ENCODE data around the gene TMX1.
A peak's percentile ranks its signal among the peaks of the same experiment; 100 is the strongest.
"Not testable (repeated sequence)": the region's sequence is repeated elsewhere in the genome, so short reads cannot be mapped to it uniquely, and the experiment has no call there.

The TMX1 gene, protein sequence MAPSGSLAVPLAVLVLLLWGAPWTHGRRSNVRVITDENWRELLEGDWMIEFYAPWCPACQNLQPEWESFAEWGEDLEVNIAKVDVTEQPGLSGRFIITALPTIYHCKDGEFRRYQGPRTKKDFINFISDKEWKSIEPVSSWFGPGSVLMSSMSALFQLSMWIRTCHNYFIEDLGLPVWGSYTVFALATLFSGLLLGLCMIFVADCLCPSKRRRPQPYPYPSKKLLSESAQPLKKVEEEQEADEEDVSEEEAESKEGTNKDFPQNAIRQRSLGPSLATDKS
- long read RNA-seq, donor 1, transcript TMX1-201 (8 exons, 3,995 nt): major isoform, 28 of 28 reads
- long read RNA-seq, donor 1, partial matches to known transcripts: 0 of 28 reads
- long read RNA-seq, donor 1, other reads (novel, unspliced or antisense): 0 of 28 reads
- long read RNA-seq, donor 2, transcript TMX1-201 (8 exons, 3,995 nt): major isoform, 17 of 17 reads
- long read RNA-seq, donor 2, partial matches to known transcripts: 0 of 17 reads
- long read RNA-seq, donor 2, other reads (novel, unspliced or antisense): 0 of 17 reads
- long read RNA-seq, donor 3, transcript TMX1-201 (8 exons, 3,995 nt): major isoform, 20 of 20 reads
- long read RNA-seq, donor 3, partial matches to known transcripts: 0 of 20 reads
- long read RNA-seq, donor 3, other reads (novel, unspliced or antisense): 0 of 20 reads
- long read RNA-seq, donor 4, transcript TMX1-201 (8 exons, 3,995 nt): major isoform, 17 of 31 reads
- long read RNA-seq, donor 4, partial matches to known transcripts: 14 of 31 reads
- long read RNA-seq, donor 4, other reads (novel, unspliced or antisense): 0 of 31 reads
- long read RNA-seq, donor 5, transcript TMX1-201 (8 exons, 3,995 nt): major isoform, 25 of 25 reads
- long read RNA-seq, donor 5, partial matches to known transcripts: 0 of 25 reads
- long read RNA-seq, donor 5, other reads (novel, unspliced or antisense): 0 of 25 reads
- long read RNA-seq, donor 6, transcript TMX1-201 (8 exons, 3,995 nt): major isoform, 19 of 24 reads
- long read RNA-seq, donor 6, partial matches to known transcripts: 5 of 24 reads
- long read RNA-seq, donor 6, other reads (novel, unspliced or antisense): 0 of 24 reads
- long read RNA-seq, donor 7: 0 reads
- long read RNA-seq, donor 8, transcript TMX1-201 (8 exons, 3,995 nt): major isoform, 22 of 22 reads
- long read RNA-seq, donor 8, partial matches to known transcripts: 0 of 22 reads
- long read RNA-seq, donor 8, other reads (novel, unspliced or antisense): 0 of 22 reads

DNA sequence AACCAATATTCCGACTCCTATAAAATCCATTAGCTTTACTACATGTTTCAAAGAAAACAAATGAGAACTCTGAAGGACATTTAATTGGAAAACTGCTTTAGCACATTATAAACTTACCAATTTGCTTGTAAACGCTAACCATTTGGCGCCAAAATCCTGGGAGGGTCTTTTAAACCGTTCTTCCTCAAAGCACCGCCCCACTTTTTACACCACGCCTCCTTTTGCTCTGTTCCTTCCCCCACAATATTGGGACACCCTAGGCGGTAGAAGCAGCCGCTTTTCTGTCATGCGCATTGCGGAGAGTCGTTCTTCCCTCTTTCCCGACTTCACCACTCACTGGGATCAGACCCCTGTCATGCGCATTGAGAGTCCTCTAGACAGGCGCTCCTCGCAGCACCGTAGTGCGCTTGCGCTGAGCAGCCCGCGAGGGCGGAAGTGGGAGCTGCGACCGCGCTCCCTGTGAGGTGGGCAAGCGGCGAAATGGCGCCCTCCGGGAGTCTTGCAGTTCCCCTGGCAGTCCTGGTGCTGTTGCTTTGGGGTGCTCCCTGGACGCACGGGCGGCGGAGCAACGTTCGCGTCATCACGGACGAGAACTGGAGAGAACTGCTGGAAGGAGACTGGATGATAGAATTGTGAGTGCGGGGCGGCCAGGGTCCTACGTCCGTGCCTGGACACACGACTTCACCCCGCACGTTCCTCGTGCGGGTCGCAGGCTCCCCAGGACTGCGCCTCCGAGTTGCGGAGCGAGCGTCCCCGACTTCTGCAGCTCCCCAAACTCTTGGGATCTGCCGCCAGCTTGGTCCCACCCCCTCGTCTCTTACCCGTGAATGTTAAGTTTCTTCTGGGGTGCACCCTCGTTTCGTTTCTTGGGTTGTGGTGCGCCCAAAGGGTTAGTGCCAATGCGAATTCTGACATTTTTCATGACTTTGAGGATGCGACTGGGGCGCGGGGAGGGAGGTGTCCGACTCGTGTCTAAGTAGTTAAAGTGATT, at the start of gene TMX1:
Gene TMX1 (plus strand): TSS at position 435 of the 991 bp plus-strand sequence. CDS start 46 bp downstream, at position 481.
- DNase-seq: peak; percentile 90

GRCh38 chr14:51201890-51202289, 38.2 kb upstream of the TMX1 start:
- no peak for DNase-seq

DNA sequence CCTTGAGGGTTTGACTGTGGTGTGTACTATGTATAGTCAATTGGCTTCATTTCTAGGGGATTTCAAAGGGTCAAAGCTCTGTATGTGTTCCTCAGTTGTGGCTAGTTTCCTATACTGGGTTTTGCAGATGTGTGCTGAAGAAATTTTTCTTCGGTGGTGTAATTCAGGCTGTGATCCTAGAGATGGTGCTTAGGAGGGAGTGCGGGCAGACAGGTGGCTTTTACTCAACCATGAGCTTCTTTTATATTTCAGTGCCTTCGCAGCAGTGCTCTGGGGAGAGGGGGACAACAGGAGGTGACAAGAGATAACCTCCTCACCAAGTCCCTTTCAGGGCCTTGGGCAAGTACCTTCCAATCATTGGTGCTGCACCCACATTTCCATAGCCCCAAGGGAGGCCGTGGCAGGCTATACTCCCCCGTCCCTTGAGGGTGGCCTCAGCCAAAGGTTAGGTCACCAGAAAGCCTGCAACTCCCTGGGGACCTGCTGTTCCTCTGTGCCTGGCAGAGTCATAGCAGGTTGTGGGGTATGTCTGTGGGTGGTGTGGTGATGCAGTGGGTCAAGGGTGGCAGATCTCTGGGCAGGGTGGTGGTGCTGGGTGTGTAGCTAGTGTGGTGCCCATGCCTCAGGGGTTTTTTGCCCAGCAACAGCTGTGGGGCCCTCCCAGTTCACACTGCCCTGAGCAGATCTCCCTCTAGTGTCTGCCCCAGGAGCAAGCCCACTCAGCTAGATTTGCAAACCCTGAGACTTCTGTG, 37.0 kb upstream of the TMX1 start:
- no peak for DNase-seq

GRCh38 chr14:51203881-51204280, 36.2 kb upstream of the TMX1 start:
- no peak for DNase-seq

DNA sequence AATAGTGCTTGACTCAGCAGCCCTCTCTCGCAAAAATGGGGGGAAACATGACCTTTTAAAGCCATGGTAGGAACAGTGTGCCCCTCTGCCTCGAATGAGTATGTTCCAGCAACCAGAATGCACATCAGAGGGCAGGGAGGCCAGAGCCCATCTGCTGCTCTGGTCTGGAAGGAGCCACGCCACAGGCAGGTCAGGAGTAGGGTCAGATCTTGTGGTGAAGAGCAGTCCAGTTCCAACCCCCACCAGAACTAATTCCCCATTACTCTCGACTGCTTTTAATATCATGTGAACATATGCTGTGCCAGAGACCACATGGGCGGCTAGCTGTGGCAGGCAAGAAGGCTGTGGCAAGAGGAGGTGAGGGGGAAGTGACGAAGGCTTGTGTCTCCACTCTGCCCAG, 34.6 kb upstream of the TMX1 start:
- DNase-seq: no peak

GRCh38 chr14:51206462-51206861, 33.6 kb upstream of the TMX1 start:
- DNase-seq: no peak

DNA sequence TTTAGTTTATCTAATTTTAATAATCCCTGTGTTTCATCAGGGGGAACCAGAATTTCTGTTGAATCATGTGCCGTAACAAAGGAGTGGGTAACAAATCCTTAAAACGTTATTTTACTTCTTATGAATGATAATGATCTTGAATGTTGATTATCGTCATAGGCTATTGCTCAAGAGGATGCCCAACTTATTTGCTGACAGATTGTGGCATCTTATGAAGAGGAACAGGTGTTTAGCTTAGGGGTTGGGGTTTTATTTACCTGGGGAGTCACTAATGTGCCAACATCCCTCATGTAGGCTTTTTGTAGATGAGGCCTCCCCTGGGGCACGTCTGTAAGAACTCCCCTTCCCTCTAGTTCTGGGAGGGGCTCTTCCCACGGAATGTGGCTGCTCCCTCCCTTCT, 32.4 kb upstream of the TMX1 start:
- DNase-seq: no peak

DNA sequence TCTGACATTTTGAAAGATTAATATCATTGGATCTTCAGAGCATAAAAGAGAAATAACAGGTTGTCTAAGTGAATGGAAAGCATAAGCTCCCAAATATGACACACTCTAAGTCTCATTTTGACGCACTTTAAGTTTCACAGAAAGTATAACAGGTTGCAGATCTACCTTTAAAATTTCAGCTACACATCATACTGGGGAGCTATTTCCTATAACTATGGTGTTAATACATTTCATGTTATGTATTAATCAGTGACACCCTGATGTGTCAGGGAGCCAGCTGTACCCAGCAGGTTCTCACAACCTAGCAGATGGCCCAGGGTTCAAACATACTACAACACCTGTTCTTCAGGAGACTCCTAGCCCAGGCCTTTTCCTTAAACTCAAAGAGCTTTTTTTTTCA, 31.1 kb upstream of the TMX1 start:
- no peak for DNase-seq

DNA sequence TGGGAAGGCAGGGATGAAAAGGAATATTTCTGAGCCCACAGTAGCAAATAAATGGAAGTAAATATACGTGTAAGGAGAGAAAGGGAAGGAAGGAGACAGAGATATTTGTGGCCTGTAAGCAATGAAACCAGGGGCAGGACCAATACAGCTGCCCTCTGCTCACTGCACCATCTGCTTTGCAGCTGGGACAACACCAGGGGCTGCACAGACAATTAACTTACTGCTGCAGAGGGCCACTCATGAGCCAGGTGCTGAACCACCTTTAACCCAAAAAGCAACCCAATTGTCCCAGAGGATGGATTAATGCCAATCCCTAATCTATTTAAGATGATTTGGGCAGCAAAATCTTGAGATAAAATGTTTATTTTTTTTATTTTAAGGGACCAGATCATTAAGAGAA, 30.6 kb upstream of the TMX1 start:
- no peak for DNase-seq

DNA sequence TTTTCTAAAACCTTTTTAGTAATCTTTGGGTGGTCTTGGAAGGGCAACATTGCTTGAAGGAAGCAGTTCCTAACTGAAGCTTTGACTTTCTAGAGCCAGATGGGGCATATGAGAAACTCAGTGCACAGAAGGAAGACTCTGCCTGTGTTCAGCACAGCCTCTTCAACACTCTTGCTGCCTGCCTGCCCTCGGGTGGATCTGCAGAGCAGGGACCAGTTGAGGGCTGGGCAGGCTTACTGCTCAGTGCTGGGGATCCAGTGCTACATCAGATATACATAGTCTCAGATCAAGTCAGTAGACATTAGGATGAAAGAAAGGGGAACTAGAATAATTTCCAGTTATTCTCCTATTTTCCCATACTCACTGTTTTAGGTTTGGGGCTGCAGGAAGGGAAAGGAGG, 29.5 kb upstream of the TMX1 start:
- DNase-seq: no peak

DNA sequence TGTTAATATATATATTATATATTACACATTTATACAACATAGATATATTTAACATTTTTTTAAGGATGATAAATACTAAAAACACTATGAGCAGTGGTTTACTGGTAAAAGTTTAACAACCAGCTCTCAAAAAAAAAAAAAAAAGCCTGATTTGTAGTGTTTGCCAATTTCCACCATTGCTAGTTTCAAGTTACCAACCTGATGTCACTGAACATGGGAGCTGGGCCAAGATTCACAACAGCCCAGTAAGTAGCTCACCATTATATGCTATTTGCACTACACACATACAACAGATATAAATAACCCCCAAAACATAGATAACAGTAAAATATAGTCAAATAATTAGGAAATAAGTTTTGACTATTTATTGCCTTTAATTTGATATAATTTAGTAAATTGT, 28.9 kb upstream of the TMX1 start:
- no peak for DNase-seq

DNA sequence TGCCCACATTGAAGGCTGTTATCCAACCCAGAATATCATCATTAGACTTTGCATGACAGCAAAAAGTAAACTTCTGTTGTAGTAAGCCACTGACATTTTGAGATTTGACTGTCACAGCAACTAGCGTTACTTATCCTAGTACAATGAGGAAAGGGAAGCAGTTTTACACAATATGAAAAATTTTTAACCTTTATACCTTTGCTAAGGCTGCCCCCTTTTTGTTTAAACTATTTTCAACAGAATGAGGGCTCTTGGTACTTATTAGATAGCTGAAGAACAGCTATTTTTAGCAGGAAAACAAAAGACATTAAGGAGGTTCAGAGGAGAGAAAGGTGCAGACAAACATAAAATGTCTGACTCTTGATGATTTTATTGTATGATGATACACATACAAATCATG, 23.4 kb upstream of the TMX1 start:
- DNase-seq: no peak

DNA sequence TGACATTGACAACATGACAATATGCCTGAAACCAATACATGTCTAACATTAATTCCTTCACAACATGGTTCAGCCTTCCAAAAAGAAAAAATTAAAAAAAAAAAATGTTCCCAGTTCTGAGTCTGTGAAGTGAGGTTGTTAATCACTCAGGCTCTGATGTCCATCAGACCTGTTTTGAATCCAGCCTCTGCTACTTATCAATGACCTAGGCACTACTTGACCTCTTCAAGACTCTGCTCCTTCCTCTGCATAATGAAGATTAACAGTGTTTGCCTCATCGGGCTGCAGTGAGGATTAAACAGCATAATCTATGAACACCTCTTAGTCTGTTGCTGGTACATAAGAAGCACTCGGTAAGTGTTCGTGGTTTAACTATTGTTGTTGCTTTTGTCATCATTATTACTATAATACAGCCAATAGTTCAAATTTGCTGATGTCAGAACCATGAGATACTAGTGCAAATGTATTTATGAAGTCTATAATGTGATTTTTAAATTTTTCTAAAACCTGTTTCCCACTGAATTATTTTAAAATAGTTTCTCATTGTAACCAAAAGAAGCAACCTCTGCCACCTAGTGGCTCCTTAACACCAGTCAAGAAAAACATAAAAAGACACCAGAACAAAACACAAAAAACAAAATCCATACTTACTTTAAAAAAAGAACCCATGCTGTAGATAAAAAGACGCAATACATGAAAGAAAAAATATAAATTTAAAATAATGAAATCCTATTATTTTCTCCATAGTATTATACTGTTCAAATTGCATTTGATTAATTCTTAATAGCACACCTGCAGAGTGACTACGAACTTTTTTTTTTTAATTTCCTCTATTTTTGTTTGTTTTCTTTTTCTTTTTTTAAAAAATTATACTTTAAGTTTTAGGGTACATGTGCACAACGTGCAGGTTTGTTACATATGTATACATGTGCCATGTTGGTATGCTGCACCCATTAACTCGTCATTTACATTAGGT, 20.3 kb upstream of the TMX1 start:
- no peak for DNase-seq

DNA sequence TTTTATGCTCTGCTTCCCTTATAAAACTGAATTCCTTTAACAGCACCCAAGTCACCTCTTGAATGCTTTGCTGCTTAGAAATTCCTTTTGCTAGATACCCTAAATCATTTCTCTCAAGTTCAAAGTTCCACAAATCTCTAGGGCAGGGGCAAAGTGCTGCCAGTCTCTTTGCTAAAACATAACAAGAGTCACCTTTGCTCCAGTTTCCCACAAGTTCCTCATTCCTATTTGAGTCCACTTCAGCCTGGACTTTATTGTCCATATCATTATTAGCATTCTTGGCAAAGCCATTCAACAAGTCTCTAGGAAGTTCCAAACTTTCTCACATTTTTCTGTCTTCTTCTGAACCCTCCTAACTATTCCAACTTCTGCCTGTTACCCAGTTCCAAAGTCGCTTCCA, 16.6 kb upstream of the TMX1 start:
- DNase-seq: not testable (repeated sequence)

DNA sequence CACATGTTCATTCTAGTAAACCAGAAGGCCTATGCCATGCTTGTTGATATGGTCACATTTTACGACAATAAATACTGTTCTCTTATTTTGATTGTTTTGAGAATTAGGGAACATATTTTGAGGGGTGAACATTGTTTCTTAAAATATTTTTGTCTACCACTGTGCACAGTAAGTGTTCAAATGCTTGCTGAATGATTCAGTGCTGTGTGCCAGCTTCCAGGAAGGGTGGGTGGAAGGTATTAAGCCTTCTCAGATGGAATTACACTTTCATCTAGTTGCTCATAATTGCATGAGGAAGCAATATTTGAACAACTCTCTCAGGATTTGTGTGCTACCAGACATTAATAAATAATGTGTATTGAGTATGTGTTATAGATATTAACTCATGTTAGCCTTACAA, 15.5 kb upstream of the TMX1 start:
- DNase-seq: no peak

DNA sequence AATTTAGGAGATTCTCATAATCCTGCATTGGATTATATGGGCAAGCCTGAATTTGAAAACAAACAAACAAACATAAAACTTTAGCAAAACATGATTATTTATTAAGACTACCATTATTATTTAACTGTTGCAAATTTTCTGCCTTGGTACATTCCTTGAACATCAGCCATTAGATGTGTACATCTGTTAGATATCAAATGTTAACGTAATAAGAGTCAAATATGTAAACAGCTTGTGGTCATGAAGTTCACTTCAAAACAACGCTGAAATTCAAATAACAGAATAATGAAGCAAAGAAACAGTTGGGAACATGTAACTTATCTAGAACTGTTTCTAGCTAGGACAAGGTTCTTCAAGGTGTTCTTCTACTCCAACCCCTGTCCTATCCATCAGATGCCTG, 14.3 kb upstream of the TMX1 start:
- no peak for DNase-seq

GRCh38 chr14:51228391-51228790, 11.7 kb upstream of the TMX1 start:
- DNase-seq: no peak

DNA sequence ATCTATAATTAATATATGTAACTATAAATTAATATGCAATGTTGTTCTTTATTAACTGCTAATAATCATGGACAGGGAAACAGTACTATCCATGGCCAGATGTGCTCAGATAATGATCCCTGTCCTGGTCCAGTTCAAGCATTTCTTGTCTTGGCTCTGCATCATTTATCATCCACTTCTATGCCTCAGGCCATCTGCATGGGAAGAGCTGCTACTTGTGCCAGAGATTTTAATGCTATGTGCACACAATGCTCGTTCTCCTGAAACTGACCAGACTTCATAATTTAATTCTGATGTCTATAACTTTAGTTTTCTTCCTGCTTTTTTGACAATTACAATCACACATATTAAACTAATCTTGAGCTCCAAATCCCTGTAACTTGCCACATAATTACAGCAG, 11.2 kb upstream of the TMX1 start:
- no peak for DNase-seq

- DNase-seq: no peak
Measured at GRCh38 chr14:51236314-51236713, 3.7 kb upstream of the TMX1 start.

All from right kidney (tissue), 9 donors.